ENCODE data around the gene AMMECR1L. TPM values are rescaled to one million over a fixed set of nuclear protein-coding genes. Genes with fewer than 3 reads are reported as not detected.
"Not testable (repeated sequence)": the region's sequence is repeated elsewhere in the genome, so short reads cannot be mapped to it uniquely, and the experiment has no call there.

Gene AMMECR1L
- total RNA-seq, 1 donor from 2014 or later: 9.7 TPM

- not testable (repeated sequence) for ATAC-seq (ENCODE audit: poor library complexity); DNase-seq
- intact Hi-C loops (cut with DNase I): loop anchor here (10.0 kb wide), 1 partner anchor 134 kb away; the partner anchor contains the start of gene SAP130
Measured at GRCh38 chr2:127890756-127891155, 5.0 kb upstream of the AMMECR1L start.

- intact Hi-C loops (cut with DNase I): no loop called here
- ATAC-seq (ENCODE audit: poor library complexity): no peak
- DNase-seq: no peak
Measured at GRCh38 chr2:127888772-127889171, 3.0 kb upstream of the AMMECR1L start.

- no peak for DNase-seq
- ATAC-seq (ENCODE audit: poor library complexity): no peak
- intact Hi-C loops (cut with DNase I): no loop called here
Measured at GRCh38 chr2:127887776-127888130, 2.0 kb upstream of the AMMECR1L start.

DNA sequence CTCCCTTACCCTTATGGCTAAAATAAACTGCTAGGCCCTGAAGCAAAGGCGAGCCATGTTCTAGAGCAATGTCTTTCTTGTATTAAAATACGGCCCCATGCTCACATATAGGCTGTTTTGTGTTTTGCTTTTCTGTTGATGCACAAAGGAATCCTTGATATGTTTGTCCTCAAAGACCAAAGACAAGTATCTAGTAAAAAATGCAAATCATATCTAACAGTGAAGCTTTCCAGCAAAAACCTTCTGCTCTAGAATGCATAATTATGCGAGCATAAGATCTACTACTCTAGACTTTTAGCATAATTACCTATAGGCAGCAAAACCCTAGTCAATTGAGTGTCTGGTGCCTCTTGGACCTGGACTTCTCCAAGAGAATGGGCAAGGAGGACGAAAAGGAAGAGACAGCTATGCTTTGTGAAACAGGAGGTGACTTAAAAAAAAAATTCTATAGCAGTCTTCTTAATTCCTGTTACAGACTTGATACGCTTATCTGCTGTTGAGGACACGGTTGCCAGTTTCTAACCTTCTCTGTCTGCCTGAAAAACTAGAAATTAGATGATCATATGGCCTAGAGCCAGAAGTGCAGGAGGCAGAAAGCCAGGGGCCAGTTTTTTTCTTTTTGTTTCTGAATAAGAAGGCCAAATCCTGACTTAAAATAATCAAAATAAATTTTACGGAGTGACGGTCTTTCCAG lies 1.5 kb upstream of the AMMECR1L start:
- ATAC-seq (ENCODE audit: poor library complexity) (no peak), DNase-seq (no peak)
- intact Hi-C loops (cut with DNase I): no loop called here

- intact Hi-C loops (cut with DNase I); DNase-seq: not testable (repeated sequence)
- ATAC-seq (ENCODE audit: poor library complexity): peak; percentile 63
Measured at GRCh38 chr2:127886593-127886935, 808 bp upstream of the AMMECR1L start.

DNA sequence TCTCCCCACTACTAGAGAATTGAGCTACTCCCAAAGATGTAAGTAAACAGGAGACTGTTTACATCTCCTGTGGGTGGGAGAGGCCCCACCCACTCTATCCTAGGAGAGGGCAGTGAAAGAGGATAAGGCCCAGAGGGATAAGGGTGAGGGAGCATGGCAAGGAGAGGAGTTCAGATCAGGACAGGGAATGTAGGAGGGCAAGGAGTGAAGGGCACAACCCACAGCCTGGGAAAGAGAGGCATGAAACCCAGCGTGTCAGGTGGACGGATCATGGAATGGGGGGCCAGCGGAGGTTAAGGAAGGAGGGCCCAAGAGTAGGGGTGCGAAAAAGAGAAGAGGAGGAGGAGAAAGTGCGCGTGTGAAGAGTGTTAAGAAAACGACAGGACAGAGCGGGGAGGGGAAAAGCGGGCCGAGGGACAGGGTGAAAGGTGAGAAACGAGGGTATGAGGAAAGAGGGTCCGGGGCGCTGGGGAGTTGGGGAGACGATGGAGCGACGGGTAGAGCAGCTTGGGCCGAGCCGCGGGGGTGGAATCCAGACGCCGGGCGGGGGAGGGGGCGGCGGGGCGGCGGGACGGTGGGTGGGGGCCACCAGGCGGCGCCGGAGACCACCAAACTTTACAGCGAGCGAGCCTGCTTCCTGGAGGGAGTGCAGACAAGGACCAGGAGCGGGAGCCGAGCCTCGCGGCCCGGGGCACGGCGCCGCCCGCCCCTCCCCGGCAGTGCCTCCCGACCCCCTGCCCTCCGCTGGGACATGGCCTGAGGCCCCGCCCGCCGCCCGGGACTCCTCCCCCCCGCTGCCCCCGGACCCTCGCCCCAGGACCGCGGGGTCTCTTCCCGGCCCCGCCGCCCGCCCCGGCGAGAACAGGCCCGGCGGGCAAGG lies 655 bp downstream of the AMMECR1L start:
- intact Hi-C loops (cut with DNase I): not testable (repeated sequence)
- peak; percentile 67 for DNase-seq
- peak; percentile 45 for ATAC-seq (ENCODE audit: poor library complexity)

DNA sequence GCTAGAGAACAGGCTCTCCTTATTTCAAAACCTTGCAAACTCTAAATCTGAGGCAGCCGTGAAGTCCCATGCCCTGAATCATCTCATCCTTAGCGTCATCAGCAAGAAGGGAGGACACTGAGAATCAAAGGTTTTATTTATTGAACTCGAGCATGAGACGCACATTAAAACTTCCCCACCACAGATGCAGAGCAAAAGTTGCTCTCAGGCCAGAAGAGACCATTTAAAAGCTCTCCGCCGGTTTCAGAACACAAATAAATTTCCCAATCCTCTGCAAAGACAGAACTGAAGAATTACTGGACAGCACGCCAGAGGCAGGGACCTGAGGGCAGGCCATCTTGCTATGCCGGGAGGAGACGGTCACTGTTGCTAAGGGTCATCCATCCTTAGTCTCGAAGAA lies 1.3 kb downstream of the AMMECR1L start:
- ATAC-seq (ENCODE audit: poor library complexity) (no peak), DNase-seq (no peak)
- intact Hi-C loops (cut with DNase I): no loop called here

DNA sequence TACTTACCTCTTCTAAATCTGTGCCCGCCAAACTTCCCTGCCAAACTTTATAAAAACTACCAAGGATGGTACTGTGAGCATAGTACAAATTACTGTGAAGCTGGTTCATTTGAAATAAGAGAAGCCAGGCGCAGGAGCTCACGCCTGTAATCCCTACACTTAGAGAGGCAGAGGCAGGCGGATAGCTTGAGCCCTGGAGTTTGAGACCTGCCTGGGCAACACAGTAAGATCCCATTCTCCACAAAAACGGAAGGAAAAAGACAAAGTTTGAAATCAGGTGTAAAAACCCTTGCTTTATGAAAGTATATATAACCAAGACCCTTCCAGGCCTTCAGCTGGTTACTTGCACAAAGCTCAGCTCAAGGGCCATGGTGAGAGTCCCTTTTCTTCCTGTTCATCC lies 5.9 kb downstream of the AMMECR1L start:
- DNase-seq (no peak), ATAC-seq (ENCODE audit: poor library complexity) (no peak)
- intact Hi-C loops (cut with DNase I): no loop called here

DNA sequence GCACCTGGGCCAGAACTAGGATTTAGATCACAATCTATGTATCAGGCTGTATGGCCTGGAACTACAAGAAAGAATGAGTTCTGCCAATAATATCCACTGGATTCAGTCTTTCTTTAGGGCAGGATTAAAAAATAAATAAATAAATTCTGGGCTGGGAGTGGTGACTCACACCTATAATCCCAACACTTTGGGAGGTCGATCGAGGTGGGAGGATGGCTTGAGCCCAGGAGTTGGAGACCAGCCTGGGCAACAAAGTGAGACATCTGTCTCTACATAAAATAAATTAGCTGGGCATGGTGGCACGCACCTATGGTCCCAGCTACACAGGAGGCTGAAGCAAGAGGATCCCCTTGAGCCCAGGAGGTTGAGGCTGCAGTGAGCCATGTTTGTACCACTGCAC lies 8.1 kb downstream of the AMMECR1L start:
- ATAC-seq (ENCODE audit: poor library complexity) (no peak), DNase-seq (no peak)
- intact Hi-C loops (cut with DNase I): no loop called here

DNA sequence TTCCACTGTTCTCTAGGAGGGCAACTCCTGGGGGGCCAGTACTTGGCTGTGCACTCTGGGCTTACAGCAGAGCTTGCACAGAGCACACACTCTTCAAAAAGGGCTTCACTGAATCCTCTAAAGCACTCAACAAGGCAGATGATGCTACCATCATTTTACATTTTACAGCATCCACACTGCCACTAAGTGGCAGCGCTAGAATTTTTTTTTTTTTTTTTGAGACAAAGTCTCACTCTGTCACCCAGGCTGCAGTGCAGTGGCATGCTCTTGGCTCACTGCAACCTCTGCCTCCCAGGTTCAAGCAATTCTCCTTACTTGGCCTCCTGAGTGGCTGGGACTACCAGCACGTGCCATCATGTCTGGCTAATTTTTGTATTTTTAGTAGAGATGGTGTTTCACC lies 8.6 kb downstream of the AMMECR1L start:
- DNase-seq (no peak), ATAC-seq (ENCODE audit: poor library complexity) (no peak)
- intact Hi-C loops (cut with DNase I): no loop called here

DNA sequence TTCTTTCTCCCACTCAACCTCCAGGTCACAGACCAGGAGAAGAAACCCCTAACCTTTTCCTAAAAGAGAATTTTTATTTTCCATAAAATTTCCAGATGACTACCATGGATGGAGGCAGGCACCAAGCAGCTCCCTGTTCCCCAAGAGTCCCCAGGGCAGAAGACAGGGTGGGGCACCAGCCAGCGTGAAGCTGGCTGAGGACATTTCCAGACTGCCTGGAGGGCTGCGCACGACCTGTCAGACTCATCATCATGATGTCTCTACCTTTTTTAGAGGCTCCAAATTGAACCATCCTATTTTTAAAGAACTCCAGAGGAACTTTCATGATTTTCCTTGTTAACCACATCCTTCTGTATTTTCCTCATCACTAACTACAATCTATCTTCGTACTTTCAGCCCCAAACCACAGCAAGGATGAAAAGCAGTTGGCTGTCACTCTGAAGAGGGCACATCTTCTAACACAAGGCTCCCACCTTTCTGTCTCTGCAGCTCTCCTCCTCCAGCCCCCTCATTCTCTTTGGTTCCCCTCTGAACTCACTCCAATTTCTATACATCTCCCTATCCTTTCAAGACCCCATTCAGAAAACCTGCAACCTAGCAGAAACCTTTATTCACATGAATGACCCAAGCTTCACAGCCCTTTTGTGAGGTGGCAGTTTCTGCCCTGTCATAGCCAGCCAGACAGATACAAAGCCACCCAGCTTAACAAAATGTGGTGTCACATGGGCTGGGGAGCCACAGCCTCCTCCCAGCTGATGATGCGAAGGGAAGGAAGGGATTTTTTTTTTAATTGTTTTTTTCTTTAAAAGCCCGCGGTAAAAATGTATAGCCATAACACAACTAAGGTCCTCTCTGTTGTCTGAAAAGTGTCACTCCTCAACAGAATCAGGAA lies 11.1 kb downstream of the AMMECR1L start:
- DNase-seq: no peak
- ATAC-seq (ENCODE audit: poor library complexity): peak; percentile 62
- intact Hi-C loops (cut with DNase I): no loop called here

- DNase-seq (no peak), ATAC-seq (ENCODE audit: poor library complexity) (peak; percentile 74)
- intact Hi-C loops (cut with DNase I): no loop called here
Measured at GRCh38 chr2:127873707-127874303, 12.0 kb downstream of the AMMECR1L start.

DNA sequence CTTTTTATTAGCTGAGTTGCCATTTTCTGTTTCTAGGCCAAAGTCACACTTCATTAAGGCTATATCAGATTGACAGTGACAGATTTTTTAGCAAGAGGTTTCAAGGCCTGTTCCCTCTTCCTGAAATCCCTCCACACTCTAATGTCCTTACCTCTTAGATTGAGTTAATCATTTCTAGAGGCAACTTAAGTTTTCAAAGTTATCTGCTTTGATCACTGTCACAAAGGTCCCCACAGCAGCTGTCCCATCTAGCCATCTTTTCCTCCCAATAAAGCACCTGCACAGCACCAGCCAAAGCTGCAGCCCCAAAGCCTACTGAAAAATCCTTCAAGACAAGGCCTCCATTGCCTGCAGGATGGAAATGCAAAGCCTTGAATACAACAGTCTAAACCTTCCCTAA lies 13.4 kb downstream of the AMMECR1L start:
- DNase-seq (no peak), ATAC-seq (ENCODE audit: poor library complexity) (no peak)
- intact Hi-C loops (cut with DNase I): no loop called here

- DNase-seq (no peak), ATAC-seq (ENCODE audit: poor library complexity) (no peak)
- intact Hi-C loops (cut with DNase I): no loop called here
Measured at GRCh38 chr2:127865926-127866325, 19.8 kb downstream of the AMMECR1L start.

DNA sequence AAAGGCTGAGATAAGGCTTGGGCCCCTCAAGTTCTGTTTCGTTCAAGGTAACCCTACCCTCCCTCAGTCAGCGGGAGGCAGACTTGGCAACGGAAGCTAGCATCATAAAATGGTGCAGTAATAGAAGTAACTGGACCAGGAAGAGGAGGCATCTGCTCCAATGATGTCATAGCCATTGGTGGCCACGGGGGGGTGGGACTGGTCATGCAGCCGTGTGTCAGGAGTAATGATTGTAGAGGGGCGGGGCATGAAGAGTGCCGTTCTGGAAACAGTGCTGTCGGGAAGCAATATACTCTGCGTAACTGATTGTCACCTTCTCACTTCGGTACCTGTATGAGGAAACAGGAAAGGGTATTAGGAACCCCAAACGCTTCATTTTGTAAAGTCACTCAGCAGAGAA lies 20.9 kb downstream of the AMMECR1L start:
- ATAC-seq (ENCODE audit: poor library complexity) (no peak), DNase-seq (no peak)
- intact Hi-C loops (cut with DNase I): no loop called here

GRCh38 chr2:127862228-127862627 lies 23.5 kb downstream of the AMMECR1L start:
- no peak for ATAC-seq (ENCODE audit: poor library complexity)
- intact Hi-C loops (cut with DNase I): no loop called here
- DNase-seq: no peak

GRCh38 chr2:127860130-127860529 lies 25.6 kb downstream of the AMMECR1L start:
- DNase-seq: no peak
- no peak for ATAC-seq (ENCODE audit: poor library complexity)
- intact Hi-C loops (cut with DNase I): no loop called here

- intact Hi-C loops (cut with DNase I): no loop called here
- no peak for ATAC-seq (ENCODE audit: poor library complexity)
- DNase-seq: no peak
Measured at GRCh38 chr2:127859712-127860085, 26.1 kb downstream of the AMMECR1L start.

GRCh38 chr2:127857265-127857808 lies 28.4 kb downstream of the AMMECR1L start:
- DNase-seq (no peak), ATAC-seq (ENCODE audit: poor library complexity) (no peak)
- intact Hi-C loops (cut with DNase I): no loop called here

Data from Right ventricle myocardium superior (tissue), 1 donor.